Gastrocnemius medialis (tissue), 4 donors: Measurements from ENCODE around the gene PNMA1. TPM values are rescaled to one million over a fixed set of nuclear protein-coding genes. Genes with fewer than 3 reads are reported as not detected.

Experiments
- ATAC-seq, 2 donors: fragments of 150-250 bp; one replicate each; pipeline ENCODE4 v1.9.1; 2016
- DNase-seq, 2 donors: peaks; one replicate each; pipeline ENCODE4 v3.0.0-alpha.2; 2019
- H3K27ac ChIP-seq, 4 donors: fragments of 200-600 bp; sonication (generic); 1 replicate in 1 of 4; 2 replicates in 3 of 4; pipeline ENCODE4 v1.5.1; 2016 to 2018; ENCODE audit warnings: mild to moderate bottlenecking in 2 of 4, moderate library complexity in 1 of 4
- H3K27me3 ChIP-seq, 3 donors: fragments of 200-600 bp; sonication (generic) in 2 of 3; 1 replicate in 1 of 3; 2 replicates in 2 of 3; pipeline versions ENCODE4 v1.5.1 to v1.6.0; 2016 to 2019; ENCODE audit warnings: mild to moderate bottlenecking in 1 of 3, moderate library complexity in 1 of 3
- H3K36me3 ChIP-seq, 2 donors: fragments of 200-600 bp; sonication (generic) in 1 of 2; one replicate each; pipeline ENCODE4 v1.5.1; 2017 to 2018
- H3K4me1 ChIP-seq, 2 donors: fragments of 200-600 bp; sonication (generic) in 1 of 2; one replicate each; pipeline ENCODE4 v1.5.1; 2016 to 2017; ENCODE audit warnings: mild to moderate bottlenecking in 2 of 2
- H3K4me3 ChIP-seq, 4 donors: fragments of 200-600 bp; sonication (generic) in 3 of 4; 1 replicate in 1 of 4; 2 replicates in 3 of 4; pipeline ENCODE4 v1.5.1; 2016 to 2019; ENCODE audit warnings: mild to moderate bottlenecking in 2 of 4
- H3K9me3 ChIP-seq, 3 donors: fragments of 200-600 bp; sonication (generic) in 2 of 3; 1 replicate in 1 of 3; 2 replicates in 2 of 3; pipeline ENCODE4 v1.5.1; 2016 to 2019
- CTCF ChIP-seq, 5 experiments: fragments of 450-650 bp in 3 of 5; fragments of 200-600 bp in 2 of 5; sonication (generic) in 2 of 5; IDR thresholded peaks in 4 of 5; conservative IDR thresholded peaks in 1 of 5; 1 replicate in 4 of 5; 2 replicates in 1 of 5; pipeline ENCODE4 v1.5.1; 2016 to 2019; ENCODE audit warnings: antibody characterized with exemption in 5 of 5, mild to moderate bottlenecking in 3 of 5, moderate library complexity in 3 of 5
- POLR2A ChIP-seq, 2 donors: fragments of 450-650 bp; IDR thresholded peaks; one replicate each; pipeline ENCODE4 v1.6.1; 2017; ENCODE audit warnings: antibody characterized with exemption in 2 of 2, mild to moderate bottlenecking in 2 of 2, moderate library complexity in 2 of 2
- in situ Hi-C, 4 donors: fragments of 200-750 bp; cut with MboI; loops; one replicate each; pipeline versions ENCODE4 v1.15.0 to v1.8.0; 2017; ENCODE audit warnings: low sequenced_read_pairs in 4 of 4
- intact Hi-C: fragments of 100-400 bp; cut with DNase I; formaldehyde crosslinking; loops from one replicate; pipeline ENCODE4 v1.15.1; 2023; ENCODE audit warnings: low total_unique reads
- microRNA-seq, 2 donors: library from miRNA; unstranded; fragments of <30 nt; microRNA quantifications; one replicate each; pipeline ENCODE4, GENCODE V29; 2016; ENCODE audit warnings: borderline replicate concordance in 2 of 2
- total RNA-seq, 4 donors: library from RNA; depleted of rRNA; stranded (reverse); fragments of >200 nt; gene quantifications; one replicate each; pipeline versions ENCODE4 v1.1.0 to v1.2.3, GENCODE V29; 2016

PNMA1 gene
- total RNA-seq, 4 donors from 2014 or later = 7.6 to 18.5 (median 8.8) TPM

- H3K4me1 ChIP-seq = no peaks in the 10 kb centered on the region
- intact Hi-C loops = no loop called here
- H3K27ac ChIP-seq = peak overlapping the region in 1 of 4 donors; percentile 44
- ATAC-seq (peak; percentile 96), DNase-seq (peak; percentile 45 to 58)
- H3K9me3 ChIP-seq = no peaks in the 10 kb centered on the region
- H3K4me3 ChIP-seq = no peak overlapping the region
- in situ Hi-C loops = no loop called here
- H3K27me3 ChIP-seq = no peaks in the 10 kb centered on the region
- no peak for TF ChIP-seq POLR2A (IDR thresholded peaks at IDR 0.05)
- peak in 2 of 5 experiments; percentile 1 to 26 for TF ChIP-seq CTCF (IDR thresholded peaks at IDR 0.05 in 4 of 5, conservative IDR thresholded peaks at IDR 0.05 in 1 of 5)
- no peaks in the 10 kb centered on the region for H3K36me3 ChIP-seq
These were observed 51.7 kb downstream of the PNMA1 start for GRCh38 chr14:73662487-73662943.

DNA sequence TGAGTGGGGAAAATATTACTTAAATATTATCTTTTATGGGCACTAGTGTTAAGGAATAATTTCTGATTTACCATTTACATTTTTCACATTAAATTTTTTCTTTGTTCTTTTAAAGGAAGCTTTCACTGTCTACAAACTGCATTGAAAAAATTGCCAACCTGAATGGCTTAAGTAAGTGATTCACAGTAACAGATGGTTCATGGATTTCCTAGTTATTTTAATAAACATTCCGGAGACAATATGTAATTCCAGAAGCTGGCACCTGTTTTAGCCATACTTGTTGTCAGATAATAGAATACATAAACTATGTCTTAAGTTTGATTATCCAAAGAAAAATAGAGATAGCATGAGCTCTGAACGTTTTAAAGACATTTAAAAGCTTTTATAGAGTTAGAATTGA is 52.3 kb downstream of the PNMA1 start:
- DNase-seq (no peak), ATAC-seq (no peak)
- in situ Hi-C loops = no loop called here
- H3K36me3 ChIP-seq = no peaks in the 10 kb centered on the region
- no peaks in the 10 kb centered on the region for H3K27me3 ChIP-seq
- H3K4me3 ChIP-seq = no peak overlapping the region
- no peak overlapping the region for H3K27ac ChIP-seq
- no peaks in the 10 kb centered on the region for H3K9me3 ChIP-seq
- no peaks in the 10 kb centered on the region for H3K4me1 ChIP-seq
- intact Hi-C loops = no loop called here
- TF ChIP-seq CTCF (IDR thresholded peaks at IDR 0.05 in 4 of 5, conservative IDR thresholded peaks at IDR 0.05 in 1 of 5) (no peak), POLR2A (IDR thresholded peaks at IDR 0.05) (no peak)

Small RNAs within 50 kb of the gene (microRNA-seq; reads per million reads assigned to microRNA genes)
- 0 reads per million in 2 donors for gene MIR4505

Other genes starting within 250 kb of the PNMA1 start
- gene RIOX1, start 223.5 kb downstream of the PNMA1 start, total RNA-seq = 1 to 10 TPM; 7.0 to 8.2 (median 7.6) TPM
- gene ACOT1, start 177.2 kb downstream of the PNMA1 start, total RNA-seq = 10 to 100 TPM in 2 of 4 donors, 1 to 10 TPM in 2; 4.3 to 21.9 (median 11.2) TPM
- gene HEATR4, start 155.4 kb downstream of the PNMA1 start, total RNA-seq = under 1 TPM in 2 of 4 donors, not detected in 2; 0.15 to 0.46 TPM
- gene ACOT2, start 145.2 kb downstream of the PNMA1 start, total RNA-seq = 100 to 1,000 TPM in 3 of 4 donors, 10 to 100 TPM in 1; 52.7 to 114 (median 104) TPM
- gene ACOT4, start 122.5 kb downstream of the PNMA1 start, total RNA-seq = 1 to 10 TPM in 1 of 4 donors, under 1 TPM in 3; 0.40 to 1.2 (median 0.75) TPM
- not detected for gene ACOT6, start 101.9 kb downstream of the PNMA1 start, total RNA-seq
- gene DNAL1, start 69.4 kb downstream of the PNMA1 start, total RNA-seq = 1 to 10 TPM; 6.4 to 8.2 (median 7.7) TPM
- gene PTGR2, start 137.4 kb upstream of the PNMA1 start, total RNA-seq = 10 to 100 TPM in 2 of 4 donors, 1 to 10 TPM in 2; 5.6 to 15.7 (median 9.9) TPM
- gene ZNF410, start 172.5 kb upstream of the PNMA1 start, total RNA-seq = 10 to 100 TPM; 22.6 to 33.2 (median 24.0) TPM
- gene FAM161B, start 235.7 kb upstream of the PNMA1 start, total RNA-seq = 1 to 10 TPM; 5.0 to 7.7 (median 6.0) TPM
- gene COQ6, start 235.9 kb upstream of the PNMA1 start, total RNA-seq = 10 to 100 TPM; 36.5 to 60.6 (median 42.2) TPM